GM21367 (cell line): Measurements from ENCODE around the gene C1QTNF8.

Experiments
- ATAC-seq: cut with Tn5 transposase; IDR thresholded peaks from one replicate; pipeline ENCODE4 v1.9.1; 2021; ENCODE audit not compliant: unreplicated experiment

C1QTNF8 gene

DNA sequence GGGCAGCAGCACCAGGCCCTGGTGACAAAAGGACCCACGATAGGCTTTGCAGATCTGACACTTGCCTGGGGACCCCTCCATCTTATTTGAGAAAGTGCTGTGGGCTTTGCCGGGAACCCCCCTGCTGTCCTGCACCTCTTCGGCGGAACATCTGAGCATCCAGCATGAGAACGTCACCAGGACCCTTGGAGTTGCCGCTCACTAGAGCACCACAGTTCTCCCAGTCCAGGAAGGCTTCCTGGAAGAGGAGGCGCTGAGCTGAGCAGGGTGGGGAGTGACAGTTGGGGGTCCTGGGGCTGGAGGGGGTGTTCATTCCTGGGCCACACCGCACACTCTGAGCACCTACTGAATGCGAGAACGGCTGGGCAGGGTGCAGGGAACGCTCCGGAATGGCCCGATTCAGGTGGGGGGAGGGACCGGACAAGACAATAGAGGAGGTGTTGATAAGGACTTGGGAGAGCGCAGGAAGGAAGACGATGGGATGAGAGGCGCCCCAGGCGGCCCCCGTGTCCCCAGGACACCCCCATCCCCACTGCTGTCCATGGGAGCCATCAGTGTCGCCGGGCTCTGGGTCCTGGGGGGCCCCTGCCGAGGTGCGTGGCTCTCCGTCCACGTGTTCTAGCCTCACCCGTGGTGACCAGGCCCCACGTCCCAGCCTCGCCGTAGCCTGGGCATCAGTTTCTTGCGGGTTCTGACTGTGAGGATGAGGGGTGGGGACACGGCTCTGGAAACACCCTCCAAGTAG lies 32.1 kb upstream of the C1QTNF8 start:
- no peak for ATAC-seq

DNA sequence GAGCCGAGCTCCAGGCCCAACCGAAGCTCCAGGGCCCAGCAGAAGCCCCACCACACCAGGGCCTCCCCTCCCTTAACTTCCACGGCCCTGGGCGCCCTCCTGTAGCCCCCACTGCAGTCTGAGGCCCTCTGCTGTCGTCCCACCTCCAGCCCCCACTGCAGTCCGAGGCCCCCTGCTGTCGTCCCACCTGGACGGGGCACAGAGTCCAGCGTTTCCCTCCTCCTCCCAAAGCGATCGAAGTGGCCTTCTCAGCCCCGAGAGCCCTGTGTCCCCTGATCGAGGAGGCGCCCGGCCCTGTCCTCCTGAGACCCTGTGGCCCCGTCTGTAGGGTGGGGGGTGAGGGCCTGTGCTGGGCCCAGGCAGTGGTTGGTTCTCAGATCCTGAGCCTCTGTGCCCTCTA lies 31.1 kb upstream of the C1QTNF8 start:
- ATAC-seq = no peak

DNA sequence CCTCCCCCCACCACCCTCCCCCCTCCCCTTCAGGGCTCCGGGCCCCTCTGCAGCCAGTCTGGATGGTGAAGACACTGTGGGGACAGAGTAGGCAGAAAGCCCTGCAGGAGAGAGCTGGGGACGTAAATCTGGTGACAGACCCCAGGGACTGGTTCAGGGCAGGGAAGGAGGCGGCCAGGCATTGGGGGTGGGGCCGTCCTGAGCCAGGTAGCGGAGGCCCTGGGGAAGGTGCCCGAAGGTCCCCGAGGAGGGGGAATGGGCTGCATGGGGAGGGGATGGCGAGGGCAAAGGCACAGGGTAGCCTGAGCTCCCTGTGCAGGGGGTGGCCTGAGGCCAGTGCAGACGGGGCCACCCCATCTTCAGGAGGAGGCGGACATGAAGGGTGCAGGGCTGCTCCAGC lies 30.5 kb upstream of the C1QTNF8 start:
- no peak for ATAC-seq

DNA sequence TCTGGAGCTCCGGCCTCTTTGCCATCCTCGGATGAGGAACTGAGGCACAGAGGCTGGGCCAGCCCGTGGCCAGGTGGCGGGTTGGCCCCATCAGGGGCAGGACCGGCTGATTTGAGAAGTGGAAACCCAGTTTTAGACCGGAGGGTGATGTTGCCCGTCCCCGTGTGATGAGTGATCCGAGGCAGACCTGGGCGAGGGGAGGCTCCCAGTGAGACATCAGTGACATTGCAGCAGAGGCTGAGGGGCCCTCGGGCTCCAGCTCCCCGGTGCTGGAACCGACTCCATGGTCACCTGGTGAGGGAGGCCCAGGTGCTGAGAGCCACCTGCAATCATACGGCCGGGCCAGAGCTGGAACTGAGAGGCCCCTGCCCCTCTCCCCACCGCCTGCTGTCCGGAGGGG lies 30.0 kb upstream of the C1QTNF8 start:
- no peak for ATAC-seq

DNA sequence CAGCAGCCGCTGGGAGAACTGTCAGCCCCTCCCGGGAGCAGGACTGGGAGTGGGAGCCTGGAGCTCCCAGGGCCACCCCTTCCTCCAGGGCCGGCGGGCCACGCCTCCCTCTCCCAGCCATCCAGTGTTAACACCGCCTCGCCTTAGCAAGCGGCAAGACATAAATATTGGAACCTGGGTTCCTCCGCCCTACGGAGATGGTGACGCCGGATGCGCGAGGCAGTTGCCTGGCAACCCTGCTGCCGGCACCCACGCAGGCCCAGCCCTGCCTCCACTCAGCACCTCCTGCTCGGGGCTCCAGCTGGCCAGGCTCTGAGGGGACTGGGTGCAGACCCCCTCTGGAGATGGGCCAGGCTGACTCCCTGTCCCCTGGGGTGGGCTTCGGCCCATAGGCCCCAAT lies 29.4 kb upstream of the C1QTNF8 start:
- ATAC-seq = no peak

DNA sequence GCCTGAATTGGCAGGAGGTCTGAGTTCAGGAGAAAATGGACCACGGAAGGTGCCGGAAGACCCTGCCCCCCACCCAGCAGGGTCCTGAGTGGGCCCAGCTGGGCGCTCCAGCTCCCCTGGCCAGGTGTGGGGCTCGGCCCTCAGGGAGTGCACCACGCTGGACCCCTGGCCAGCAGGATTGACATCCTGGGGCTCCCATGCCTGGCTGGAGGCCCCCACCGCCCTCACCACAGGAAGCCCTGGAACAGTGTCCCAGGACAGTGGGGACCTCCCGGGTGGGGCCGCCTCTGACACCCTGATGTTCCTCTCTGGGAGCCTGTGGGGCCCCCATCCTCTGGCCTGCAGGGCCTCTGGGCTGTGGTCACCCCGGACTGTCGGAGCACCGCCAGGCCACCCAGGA lies 28.8 kb upstream of the C1QTNF8 start:
- ATAC-seq = no peak

DNA sequence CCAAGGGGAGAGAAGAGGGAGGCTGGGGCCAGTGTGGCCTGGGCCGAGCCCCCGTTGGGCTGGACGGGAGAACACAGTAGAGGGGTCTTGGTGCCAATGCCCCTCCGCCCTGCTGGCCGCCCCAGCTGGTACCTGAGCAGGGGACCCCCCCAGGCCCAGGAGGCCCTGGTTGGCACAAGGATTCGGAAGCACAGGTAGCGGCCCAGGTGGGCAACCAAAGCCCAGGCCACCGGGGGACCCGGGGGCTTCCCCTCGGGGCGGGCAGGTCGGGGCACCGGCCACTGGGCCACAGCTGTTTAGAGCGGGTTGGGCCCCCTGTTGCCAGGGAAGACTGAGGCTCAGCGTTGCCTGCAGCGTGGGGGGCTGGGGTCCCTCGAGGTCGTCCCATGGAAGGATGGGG lies 28.2 kb upstream of the C1QTNF8 start:
- ATAC-seq = no peak

DNA sequence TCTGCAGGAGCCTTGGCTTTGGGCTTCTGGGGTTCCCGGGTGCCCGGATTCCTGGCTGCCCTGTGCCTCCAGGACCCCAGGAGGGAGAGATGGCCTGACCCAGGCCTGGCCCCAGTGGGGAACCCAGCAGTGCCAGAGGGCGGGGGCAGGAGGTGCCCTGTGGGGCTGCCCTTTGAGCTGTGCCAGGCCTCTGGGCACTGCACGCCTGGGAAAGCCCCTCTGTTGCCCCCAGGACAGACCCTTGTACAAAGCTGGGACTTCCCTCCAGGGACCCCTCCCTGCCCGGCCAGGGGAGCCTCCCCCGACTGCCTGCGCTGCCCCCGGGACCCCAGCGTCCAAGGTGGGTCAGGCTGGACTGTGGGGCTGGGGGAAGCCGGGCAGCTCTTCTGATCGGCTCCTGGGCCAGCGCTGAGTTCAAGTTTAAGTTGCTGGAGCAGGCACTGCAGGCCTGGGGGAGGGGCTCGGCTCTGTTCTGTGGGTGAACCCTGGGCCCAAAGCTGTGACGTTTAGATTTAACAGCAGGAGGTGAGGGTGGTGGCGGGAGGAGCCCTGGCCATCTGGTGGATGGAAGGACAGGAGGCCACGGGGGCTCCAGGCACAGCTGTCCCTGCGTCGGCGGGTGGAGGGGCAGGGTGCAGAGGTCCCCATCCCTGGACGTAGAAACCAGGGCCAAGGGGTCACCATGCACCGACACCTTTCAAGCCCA lies 27.6 kb upstream of the C1QTNF8 start:
- ATAC-seq = no peak

DNA sequence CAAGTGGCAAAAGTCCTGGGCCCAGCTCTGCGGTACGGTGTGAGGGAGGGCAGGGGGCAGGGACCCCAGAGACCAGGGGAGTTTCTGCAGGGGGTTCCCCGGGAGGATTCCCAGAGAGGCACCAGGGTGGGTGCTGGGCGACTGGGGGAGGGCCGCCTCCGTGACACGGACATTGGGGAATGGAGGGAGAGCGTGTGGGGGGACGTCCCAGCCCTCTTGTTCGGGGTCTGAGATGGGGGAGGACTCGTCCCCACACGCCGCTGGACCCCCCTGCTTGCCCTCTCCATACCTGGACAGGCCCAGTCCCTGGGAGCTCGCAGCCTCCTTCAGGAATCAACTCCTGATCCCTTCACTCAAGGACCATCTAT lies 26.3 kb upstream of the C1QTNF8 start:
- ATAC-seq = no peak

DNA sequence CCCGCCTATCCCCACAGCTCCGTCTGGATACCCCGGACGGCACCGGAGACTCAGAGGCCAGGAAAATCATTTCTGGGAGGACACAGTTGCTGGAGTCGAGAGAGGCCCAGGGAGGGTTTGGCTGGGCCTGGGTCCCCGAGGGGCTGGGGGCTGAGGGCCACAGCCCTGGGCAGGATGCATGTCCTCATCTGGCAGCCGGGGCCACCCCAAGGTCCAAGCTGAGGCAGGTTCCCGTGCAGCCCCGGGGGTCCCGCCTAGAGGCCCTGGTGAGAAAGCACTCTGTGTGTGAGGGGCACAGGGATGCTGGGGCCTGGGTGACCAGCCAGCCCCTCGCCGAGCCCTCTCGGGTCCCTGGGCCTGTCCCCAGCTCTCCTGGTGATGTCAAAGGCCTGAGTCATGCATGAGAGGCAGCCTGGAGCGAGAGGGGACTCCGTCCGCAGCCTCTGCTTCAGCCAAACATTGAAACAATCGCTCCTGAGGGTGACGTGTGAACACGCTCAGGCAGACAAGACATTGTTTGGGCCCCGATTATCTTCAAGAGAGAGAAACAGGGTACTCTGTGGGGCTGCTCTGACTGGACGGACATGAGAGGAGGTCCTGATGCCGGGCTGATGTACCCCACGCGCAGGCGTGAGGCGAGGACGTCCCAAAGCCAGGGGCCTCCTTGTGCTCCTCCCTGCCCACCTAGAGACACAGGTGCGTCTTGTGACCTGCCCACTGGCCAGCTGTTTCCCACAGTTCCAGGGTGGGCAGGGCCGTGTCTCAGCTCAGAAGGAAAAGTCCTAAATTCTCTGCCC lies 25.8 kb upstream of the C1QTNF8 start:
- ATAC-seq = no peak

DNA sequence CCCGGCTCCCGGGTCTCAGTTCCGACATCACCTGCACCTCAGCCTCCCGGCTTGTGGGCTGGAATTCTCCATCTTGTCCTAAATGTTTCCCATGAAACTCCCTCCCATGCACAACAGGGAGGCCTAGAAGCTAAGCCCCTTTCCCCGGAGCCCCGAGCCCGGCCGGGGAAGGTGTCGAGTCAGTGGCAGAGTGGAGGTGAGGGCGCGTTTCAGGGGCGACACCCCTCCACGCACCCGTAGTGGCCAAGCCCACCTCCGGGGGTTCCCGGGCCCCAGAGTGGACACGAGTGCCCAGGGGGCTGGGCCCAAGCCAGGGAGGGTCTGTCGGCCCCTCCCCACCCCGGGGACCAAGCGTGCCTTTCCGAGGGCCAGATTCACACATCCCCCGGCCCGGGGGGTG lies 25.0 kb upstream of the C1QTNF8 start:
- ATAC-seq = no peak

DNA sequence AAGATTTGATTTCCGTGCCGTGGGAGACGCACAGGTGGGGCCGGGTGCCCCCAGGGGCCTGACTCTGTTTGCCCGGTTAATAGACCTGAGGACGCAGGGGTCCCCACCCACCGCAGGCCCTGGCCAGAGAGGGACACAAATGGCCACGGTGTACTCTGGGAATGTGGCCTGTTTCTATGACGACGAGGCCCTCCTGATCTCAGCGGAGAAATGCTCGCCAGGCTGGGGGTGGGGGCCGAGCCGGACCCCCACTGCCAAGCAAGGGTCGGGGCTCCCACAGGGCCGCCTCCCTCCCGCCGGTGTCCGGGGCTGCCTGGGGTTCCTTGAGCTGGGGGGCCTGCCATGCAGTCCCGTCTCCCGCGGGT lies 24.5 kb upstream of the C1QTNF8 start:
- no peak for ATAC-seq

DNA sequence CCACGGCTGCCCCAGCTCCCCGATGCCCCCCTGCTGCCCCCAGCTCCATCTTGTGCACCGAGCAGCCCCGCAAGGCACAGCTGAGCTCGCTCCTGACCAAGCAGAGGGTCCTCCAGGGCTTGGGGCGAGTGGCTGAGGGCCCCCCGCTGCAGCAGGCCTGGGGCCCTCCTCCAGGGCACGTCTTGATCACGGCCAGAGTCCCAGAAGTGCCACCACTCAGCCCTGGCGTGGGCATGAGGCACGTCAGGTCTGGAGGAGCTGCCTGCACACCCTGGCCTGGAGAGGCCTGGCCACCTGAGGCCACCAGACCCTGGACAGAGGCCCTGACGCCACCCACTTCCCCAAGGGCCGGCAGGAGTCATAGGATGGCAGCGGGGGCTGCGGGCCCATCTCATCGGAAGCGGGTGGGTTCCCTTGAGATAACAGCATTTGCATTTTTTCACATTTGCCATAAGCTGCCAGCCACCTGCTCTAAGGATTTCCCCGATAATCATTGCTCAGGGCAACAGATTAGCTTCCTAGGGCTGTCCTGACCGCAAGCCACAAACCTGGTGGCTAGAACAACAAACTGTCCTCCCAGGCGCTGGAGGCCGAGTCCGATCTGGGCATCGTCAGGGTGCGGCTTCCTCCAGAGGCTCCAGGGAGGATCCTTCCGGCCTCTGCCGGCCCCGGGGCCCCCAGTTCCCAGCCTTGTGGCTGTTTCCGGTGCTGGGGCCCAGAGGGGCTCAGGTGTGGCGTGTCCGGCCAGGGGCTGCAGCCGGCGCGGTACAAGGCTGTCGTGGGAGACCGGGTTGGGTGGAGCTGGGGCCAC lies 23.9 kb upstream of the C1QTNF8 start:
- ATAC-seq = no peak

DNA sequence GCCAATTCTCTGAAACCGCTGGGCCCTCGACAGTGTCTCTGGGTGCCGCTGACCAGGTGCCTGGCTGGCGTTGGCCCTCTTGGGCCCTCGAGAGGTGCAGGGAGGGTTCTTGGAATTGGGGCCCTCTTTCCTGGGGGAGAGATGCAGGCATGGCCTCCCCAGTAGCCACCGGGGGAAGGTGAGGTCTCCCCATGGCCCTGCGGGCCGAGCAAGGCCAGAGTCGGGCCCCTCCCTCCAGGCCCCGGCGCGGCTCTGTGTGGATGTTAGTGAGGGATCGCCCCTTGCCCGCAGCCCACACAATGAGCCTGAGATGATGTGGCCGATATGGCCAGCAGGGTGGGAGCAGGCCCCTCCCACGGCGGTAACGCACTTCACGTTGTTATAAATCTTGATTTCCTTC lies 23.1 kb upstream of the C1QTNF8 start:
- no peak for ATAC-seq

DNA sequence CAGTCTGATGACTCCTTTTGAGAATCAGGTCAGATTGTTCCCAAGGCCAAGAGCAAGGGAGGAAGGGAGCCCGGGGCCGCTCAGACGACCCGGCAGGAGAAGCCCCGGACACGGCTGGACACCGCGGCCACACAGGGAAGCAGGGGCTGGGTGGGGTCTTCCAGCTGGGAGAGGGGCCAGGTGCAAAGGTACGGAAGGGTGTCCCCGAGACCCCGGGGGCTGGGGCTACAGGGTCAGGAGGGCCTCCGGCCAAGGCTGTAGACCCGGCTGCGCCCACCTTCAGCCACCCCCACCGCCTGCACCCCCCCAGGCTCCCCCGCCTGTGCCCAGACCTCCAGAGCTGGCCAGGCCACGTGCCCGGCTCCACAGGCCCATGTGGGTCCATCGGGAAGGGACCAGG lies 21.9 kb upstream of the C1QTNF8 start:
- no peak for ATAC-seq

DNA sequence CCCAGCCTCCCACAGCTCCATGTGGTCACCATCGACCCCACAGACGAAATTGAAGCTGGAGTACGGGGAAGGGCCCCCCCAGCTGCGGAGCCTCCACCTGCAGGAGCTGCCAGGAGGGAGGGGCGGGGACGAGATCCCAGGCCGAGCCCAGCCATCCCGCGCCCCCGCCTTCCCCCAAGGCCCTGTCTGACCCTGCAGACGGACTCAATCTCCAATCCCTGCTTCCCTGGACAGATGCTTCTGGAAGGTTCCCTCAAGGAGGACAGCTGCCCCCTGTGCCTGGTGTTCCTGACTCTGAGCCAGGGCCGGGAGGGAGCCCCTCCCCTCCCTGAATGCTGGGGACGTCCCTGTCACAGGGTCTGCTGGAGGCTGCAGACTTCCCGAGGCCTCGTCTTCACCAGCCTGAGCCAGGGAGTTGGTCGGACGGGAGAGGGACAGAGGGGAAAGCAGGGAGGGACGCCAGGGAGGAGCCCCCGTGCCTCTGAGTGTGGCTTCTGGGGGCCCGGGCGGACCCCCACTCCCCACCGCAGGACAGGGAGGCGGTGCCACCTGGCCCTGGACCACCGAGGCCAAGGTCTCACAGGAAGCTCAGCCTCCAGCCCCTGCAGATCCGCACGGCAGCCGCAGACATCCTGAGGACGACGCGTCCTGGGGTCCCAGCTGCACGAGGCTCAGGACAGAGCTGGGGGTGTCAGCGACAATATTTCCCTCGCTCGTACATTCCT lies 21.3 kb upstream of the C1QTNF8 start:
- no peak for ATAC-seq

DNA sequence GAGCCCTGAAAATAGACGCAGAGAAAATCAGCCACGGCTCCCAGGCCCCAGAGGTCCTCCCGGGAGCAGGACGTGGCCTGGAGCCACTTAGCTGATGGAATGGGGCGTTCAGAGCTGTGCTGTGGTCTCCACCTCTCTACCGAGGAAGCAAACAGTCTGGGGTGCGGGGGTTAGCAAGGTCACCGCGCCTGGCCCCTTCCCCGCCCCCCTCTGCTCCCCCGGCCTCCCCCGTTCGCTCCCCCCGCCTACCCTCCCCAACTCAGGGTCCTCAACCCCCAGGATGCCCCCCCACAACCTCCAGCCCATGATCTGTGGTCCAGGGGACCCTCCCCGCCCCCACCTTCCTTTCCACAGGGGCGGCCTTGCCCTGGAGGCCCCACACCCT lies 20.6 kb upstream of the C1QTNF8 start:
- no peak for ATAC-seq

DNA sequence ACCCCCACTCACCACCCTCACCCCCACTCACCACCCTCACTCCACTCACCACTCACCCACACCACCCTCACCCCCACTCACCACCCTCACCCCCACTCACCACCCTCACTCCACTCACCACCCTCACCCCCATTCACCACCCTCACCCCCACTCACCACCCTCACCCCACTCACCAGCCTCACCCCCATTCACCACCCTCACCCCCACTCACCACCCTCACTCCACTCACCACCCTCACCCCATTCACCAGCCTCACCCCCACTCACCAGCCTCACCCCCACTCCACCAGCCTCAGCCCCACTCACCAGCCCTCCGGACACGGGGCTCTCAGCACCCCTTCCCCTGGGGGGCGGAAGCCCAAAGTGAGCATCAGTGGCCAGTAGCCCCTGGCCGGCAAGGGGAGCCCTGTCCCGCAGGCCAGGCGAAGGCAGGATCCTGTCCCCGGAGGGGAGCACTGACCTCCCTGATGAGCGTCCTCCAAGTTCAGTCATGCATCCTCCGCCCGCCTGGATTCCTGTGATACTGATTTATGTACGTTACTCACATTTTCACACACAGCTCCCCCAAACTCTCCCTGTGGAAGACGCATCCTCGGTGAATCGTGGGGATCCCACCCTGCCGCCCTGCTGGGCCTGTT lies 18.0 kb upstream of the C1QTNF8 start:
- no peak for ATAC-seq

DNA sequence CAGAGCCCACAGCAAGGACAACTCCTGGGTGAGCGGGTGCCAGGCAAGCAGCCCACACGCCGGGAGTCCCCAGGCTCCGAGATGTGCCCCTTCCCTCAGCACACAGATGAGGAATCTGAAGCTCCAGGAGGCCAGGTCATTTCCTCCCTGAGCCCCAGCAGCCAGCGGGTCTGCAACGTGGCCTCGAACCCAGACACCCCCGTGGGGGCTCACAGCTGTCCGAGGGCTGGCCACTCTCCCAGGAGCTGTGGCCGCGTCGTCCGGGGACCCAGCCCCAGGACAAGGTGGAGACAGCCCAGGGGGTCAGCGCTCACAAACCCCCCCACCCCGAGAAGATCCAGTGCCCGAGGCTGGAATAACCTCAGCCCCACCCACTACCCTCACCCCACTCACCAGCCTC lies 17.4 kb upstream of the C1QTNF8 start:
- no peak for ATAC-seq

DNA sequence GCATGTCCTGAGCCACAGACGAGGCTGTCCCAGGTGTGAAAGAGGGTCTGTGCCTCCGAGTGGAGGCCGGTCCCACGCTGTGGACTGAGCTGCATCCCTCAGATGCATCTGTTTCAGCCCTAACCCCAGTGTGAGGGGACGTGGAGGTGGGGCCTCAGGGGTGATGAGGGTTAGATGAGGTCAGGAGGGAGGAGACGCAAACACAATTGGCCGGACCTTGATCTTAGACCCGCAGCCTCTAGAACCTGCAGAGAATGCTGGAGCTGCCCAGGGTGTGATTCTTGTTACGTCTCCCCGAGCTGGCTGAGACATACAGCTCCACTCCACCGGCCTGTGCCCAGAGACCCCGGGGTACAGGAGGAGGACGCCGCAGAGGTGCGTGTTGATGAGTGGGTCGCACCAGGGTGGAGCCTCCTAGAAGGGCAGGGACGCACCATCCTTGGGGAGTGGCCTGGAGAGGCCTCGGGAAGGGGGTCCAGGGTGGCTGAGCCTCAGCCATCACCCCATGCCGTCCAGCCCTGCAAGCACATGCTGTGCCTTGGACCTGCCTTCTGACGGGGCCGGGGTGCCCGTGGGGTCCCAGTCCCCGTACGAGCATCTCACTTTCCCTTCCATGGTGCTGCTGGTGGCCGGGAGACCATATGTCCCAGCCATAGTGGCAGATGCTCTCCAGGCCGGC lies 16.6 kb upstream of the C1QTNF8 start:
- no peak for ATAC-seq
